ENCODE results near the gene RP2. TPM values are rescaled to one million over a fixed set of nuclear protein-coding genes. Genes with fewer than 3 reads are reported as not detected.

The RP2 gene
- total RNA-seq, 1 donor from 2014 or later, result 25.0 TPM

DNA sequence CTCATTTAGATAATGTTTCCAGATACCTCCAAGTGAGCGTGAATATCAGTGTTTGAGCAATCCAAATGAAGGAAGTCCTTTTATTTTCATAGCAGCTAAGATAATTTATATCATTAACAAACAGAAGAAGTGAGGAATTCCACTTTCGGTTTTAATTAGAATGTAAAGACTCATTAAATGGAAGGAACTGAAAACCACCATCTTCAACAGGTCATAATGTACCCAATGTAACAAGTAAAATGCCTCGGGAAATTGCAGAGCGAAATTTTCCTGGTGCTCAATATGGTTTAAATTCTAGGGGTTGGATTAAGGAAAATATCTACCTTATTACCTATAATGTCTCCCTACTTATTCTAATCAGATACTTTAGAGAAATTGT is 44.0 kb upstream of the RP2 start:
- Histone ChIP-seq H3K27me3 (no peaks in the 10 kb centered on the region), H3K9me3 (ENCODE audit: low read depth) (no peaks in the 10 kb centered on the region), H3K36me3 (no peaks in the 10 kb centered on the region), H3K27ac (no peak overlapping the region), H2AFZ (replicated peaks) (no peak overlapping the region), H3K4me2 (no peak overlapping the region), H3K4me1 (no peaks in the 10 kb centered on the region), H3F3A (ENCODE audit: low read depth) (peaks cover 5% of the 10 kb centered on the region), H3K79me2 (ENCODE audit: low read depth) (no peaks in the 10 kb centered on the region), H4K20me1 (ENCODE audit: low read depth) (no peaks in the 10 kb centered on the region), H3K4me3 (no peak overlapping the region), H3K9ac (no peak overlapping the region)
- Mint-ChIP-seq H3K4me1 (peaks cover 3% of the 10 kb centered on the region), H3K27me3 (ENCODE audit: insufficient read depth, low read depth) (peaks cover 4% of the 10 kb centered on the region), H3K27ac (no peak overlapping the region), H3K9me3 (peaks cover 12% of the 10 kb centered on the region), H3K36me3 (no peaks in the 10 kb centered on the region), H3K4me3 (no peak overlapping the region)
- TF ChIP-seq EZH2phosphoT487 (IDR thresholded peaks at IDR 0.05) (no peak), EZH2 (IDR thresholded peaks at IDR 0.05) (no peak)
- TF ChIP-seq, protein P1, sequence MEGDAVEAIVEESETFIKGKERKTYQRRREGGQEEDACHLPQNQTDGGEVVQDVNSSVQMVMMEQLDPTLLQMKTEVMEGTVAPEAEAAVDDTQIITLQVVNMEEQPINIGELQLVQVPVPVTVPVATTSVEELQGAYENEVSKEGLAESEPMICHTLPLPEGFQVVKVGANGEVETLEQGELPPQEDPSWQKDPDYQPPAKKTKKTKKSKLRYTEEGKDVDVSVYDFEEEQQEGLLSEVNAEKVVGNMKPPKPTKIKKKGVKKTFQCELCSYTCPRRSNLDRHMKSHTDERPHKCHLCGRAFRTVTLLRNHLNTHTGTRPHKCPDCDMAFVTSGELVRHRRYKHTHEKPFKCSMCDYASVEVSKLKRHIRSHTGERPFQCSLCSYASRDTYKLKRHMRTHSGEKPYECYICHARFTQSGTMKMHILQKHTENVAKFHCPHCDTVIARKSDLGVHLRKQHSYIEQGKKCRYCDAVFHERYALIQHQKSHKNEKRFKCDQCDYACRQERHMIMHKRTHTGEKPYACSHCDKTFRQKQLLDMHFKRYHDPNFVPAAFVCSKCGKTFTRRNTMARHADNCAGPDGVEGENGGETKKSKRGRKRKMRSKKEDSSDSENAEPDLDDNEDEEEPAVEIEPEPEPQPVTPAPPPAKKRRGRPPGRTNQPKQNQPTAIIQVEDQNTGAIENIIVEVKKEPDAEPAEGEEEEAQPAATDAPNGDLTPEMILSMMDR (IDR thresholded peaks at IDR 0.05), result no peak
- no peak for DNase-seq (ENCODE audit: low spot score)

DNA sequence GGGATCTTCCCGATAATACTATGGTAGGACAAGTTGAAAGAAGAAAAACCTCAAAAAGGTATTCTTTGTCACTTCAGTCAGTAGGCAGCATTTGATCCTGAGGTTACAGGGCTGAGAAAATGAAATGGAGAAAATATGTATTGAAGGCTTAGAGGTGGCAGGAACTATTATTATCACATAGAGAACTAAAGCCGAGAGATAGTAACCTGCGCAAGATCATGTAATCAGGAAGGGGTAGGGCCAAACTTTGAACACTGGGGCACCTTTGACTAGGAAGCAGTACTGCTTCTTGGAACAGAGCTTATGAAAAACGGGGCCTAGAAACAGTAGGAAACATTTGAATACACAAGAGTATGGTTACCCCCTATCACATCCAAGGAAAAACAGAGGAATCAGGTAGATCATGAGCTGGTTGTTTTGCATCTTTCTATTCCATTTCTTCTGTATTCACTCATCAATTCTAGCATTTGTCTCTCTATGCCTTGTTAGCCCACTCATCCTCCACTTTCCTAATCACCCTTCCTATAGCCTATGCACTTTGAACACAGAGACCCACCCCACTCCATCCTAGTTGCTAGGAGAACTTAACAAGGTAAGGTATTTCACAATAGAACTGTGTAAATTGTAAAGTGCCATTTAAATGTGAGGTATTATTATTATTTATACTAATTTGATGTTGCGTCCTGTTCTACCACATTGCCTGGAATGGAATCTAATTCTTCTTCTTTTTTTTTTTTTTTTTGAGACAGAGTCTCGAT is 43.3 kb upstream of the RP2 start:
- H3K4me2 ChIP-seq, result no peak overlapping the region
- H2AFZ ChIP-seq (replicated peaks), result no peak overlapping the region
- H3K9ac ChIP-seq, result no peak overlapping the region
- Mint-ChIP-seq H3K27me3 (ENCODE audit: insufficient read depth, low read depth) (peaks cover 4% of the 10 kb centered on the region), H3K9me3 (peaks cover 8% of the 10 kb centered on the region), H3K36me3 (no peaks in the 10 kb centered on the region), H3K27ac (no peak overlapping the region), H3K4me3 (no peak overlapping the region), H3K4me1 (peaks cover 3% of the 10 kb centered on the region)
- H3K4me1 ChIP-seq, result no peaks in the 10 kb centered on the region
- no peaks in the 10 kb centered on the region for H3K79me2 ChIP-seq (ENCODE audit: low read depth)
- TF ChIP-seq EZH2phosphoT487 (IDR thresholded peaks at IDR 0.05), result no peak
- no peak for TF ChIP-seq EZH2 (IDR thresholded peaks at IDR 0.05)
- TF ChIP-seq, protein P1 (IDR thresholded peaks at IDR 0.05), result no peak
- H3K27ac ChIP-seq, result no peak overlapping the region
- H3K36me3 ChIP-seq, result no peaks in the 10 kb centered on the region
- no peaks in the 10 kb centered on the region for H4K20me1 ChIP-seq (ENCODE audit: low read depth)
- peaks cover 5% of the 10 kb centered on the region for H3F3A ChIP-seq (ENCODE audit: low read depth)
- no peak for DNase-seq (ENCODE audit: low spot score)
- H3K27me3 ChIP-seq, result no peaks in the 10 kb centered on the region
- H3K4me3 ChIP-seq, result no peak overlapping the region
- no peaks in the 10 kb centered on the region for H3K9me3 ChIP-seq (ENCODE audit: low read depth)

DNA sequence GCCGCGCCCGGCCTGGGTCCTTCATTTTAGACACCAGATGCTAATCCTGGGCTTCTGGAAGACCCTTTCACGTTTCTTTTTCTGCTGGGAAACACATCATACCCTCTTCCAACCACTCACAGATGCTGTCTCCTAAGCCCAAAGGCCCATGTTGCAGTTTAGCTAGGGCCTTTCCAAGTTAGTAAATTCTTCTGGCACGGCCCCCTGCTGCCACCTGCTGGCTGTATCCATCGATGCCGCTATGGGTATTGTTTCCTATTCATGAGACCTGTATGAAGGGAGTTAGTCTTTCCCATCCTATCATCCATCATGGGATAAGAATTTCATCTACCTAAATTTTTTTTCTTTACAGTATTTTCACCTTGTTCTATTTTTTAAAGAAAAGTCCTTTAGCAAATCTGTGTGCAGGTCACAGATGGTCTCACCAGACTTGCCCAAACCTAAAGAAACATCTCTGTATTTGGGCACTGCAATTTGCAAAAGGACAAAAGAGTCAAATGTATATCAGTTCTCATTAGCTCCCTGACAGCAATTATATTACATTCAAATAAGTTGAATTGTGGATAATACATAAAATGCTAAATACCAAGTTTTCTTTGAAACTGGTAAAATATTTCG is 40.2 kb upstream of the RP2 start:
- Histone ChIP-seq H3K9ac (no peak overlapping the region), H3F3A (ENCODE audit: low read depth) (no peaks in the 10 kb centered on the region), H2AFZ (replicated peaks) (no peak overlapping the region), H4K20me1 (ENCODE audit: low read depth) (no peaks in the 10 kb centered on the region), H3K27me3 (no peaks in the 10 kb centered on the region), H3K4me2 (no peak overlapping the region), H3K36me3 (no peaks in the 10 kb centered on the region), H3K27ac (no peak overlapping the region), H3K4me3 (no peak overlapping the region), H3K4me1 (no peaks in the 10 kb centered on the region), H3K79me2 (ENCODE audit: low read depth) (no peaks in the 10 kb centered on the region), H3K9me3 (ENCODE audit: low read depth) (no peaks in the 10 kb centered on the region)
- peaks cover 7% of the 10 kb centered on the region for H3K27me3 Mint-ChIP-seq (ENCODE audit: insufficient read depth, low read depth)
- peak; percentile 76 for DNase-seq (ENCODE audit: low spot score)
- H3K27ac Mint-ChIP-seq, result no peak overlapping the region
- peaks cover 5% of the 10 kb centered on the region for H3K9me3 Mint-ChIP-seq
- no peak overlapping the region for H3K4me3 Mint-ChIP-seq
- H3K4me1 Mint-ChIP-seq, result peaks cover 3% of the 10 kb centered on the region
- H3K36me3 Mint-ChIP-seq, result no peaks in the 10 kb centered on the region
- TF ChIP-seq, protein P1 (IDR thresholded peaks at IDR 0.05), result peak; percentile 73
- TF ChIP-seq EZH2phosphoT487 (IDR thresholded peaks at IDR 0.05) (no peak), EZH2 (IDR thresholded peaks at IDR 0.05) (no peak)
